ENCODE results near the gene TIFAB. TPM values are rescaled to one million over a fixed set of nuclear protein-coding genes. Genes with fewer than 3 reads are reported as not detected.

Gene TIFAB
- total RNA-seq, 4 donors from 2014 or later: under 0.01 TPM; not detected in 3

- TF ChIP-seq CTCF (IDR thresholded peaks at IDR 0.05; ENCODE audit: low read depth): no peak
Observed at GRCh38 chr5:135445306-135445985, 6.7 kb downstream of the TIFAB start.

- no peak for TF ChIP-seq CTCF (IDR thresholded peaks at IDR 0.05; ENCODE audit: low read depth)
Observed at GRCh38 chr5:135444881-135445280, 7.3 kb downstream of the TIFAB start.

GRCh38 chr5:135444360-135444759 lies 7.8 kb downstream of the TIFAB start:
- TF ChIP-seq CTCF (IDR thresholded peaks at IDR 0.05; ENCODE audit: low read depth): no peak

GRCh38 chr5:135443161-135443960 lies 8.8 kb downstream of the TIFAB start:
- TF ChIP-seq CTCF (IDR thresholded peaks at IDR 0.05; ENCODE audit: low read depth): no peak

- TF ChIP-seq CTCF (IDR thresholded peaks at IDR 0.05; ENCODE audit: low read depth): no peak
Observed at GRCh38 chr5:135442431-135443160, 9.6 kb downstream of the TIFAB start.

GRCh38 chr5:135441919-135442318 lies 10.2 kb downstream of the TIFAB start:
- no peak for TF ChIP-seq CTCF (IDR thresholded peaks at IDR 0.05; ENCODE audit: low read depth)

- TF ChIP-seq CTCF (IDR thresholded peaks at IDR 0.05; ENCODE audit: low read depth): no peak
Observed at GRCh38 chr5:135441350-135441831, 10.8 kb downstream of the TIFAB start.

All from subcutaneous adipose tissue (tissue), 4 donors.